ENCODE measurements around the gene GALR2. TPM values are rescaled to one million over a fixed set of nuclear protein-coding genes. Genes with fewer than 3 reads are reported as not detected.
A peak's percentile ranks its signal among the peaks of the same experiment; 100 is the strongest.

GALR2 gene
- total RNA-seq, 2 experiments from 2014 or later: 0.63 TPM; not detected in 1

- H3K4me2 ChIP-seq (ENCODE audit: low read length): no peak overlapping the region
- DNase-seq (ENCODE audit: low spot score): peak; percentile 36
- no TSS peak for BruUV-seq (replicated peaks)
- no peak overlapping the region for H3K27ac ChIP-seq (ENCODE audit: low read depth, low read length, poor library complexity, severe bottlenecking)
- TF ChIP-seq CTCF (conservative IDR thresholded peaks at IDR 0.05; ENCODE audit: low read length) (no peak), EZH2phosphoT487 (IDR thresholded peaks at IDR 0.05; ENCODE audit: borderline replicate concordance, low read depth, low read length) (no peak)
- CTCF ChIA-PET (ENCODE audit: unreplicated experiment): interaction anchor here (1.4 kb wide), 1 partner anchor 66 kb away, joined by 4 read pairs; no protein-coding TSS in a partner anchor
- no peak overlapping the region for H3K4me3 ChIP-seq (ENCODE audit: low read depth, low read length, poor library complexity, severe bottlenecking)
- H3K4me1 ChIP-seq (ENCODE audit: insufficient read depth, low read length, poor library complexity, severe bottlenecking): peaks cover 8% of the 10 kb centered on the region
- no peaks in the 10 kb centered on the region for H3K9me3 ChIP-seq (ENCODE audit: low read length)
- POLR2A ChIA-PET: interaction anchor here (0.7 kb wide), 1 partner anchor 65 kb away, joined by 3 read pairs; no protein-coding TSS in a partner anchor
- H2AFZ ChIP-seq (ENCODE audit: low read length): no peak overlapping the region
- peaks cover 29% of the 10 kb centered on the region for H3K36me3 ChIP-seq (ENCODE audit: insufficient read depth, low read length)
- intact Hi-C loops (cut with micrococcal nuclease; ENCODE audit: unreplicated experiment): no loop called here
- no peaks in the 10 kb centered on the region for H4K20me1 ChIP-seq (ENCODE audit: insufficient read depth, low read length)
- no peaks in the 10 kb centered on the region for H3K9me2 ChIP-seq (ENCODE audit: insufficient read depth, low read length)
- H3K79me2 ChIP-seq (ENCODE audit: insufficient read depth, low read depth, low read length): no peaks in the 10 kb centered on the region
Observed at GRCh38 chr17:76079956-76080767, 5.6 kb downstream of the GALR2 start.

GRCh38 chr17:76080768-76081287 lies 6.2 kb downstream of the GALR2 start:
- ChIA-PET POLR2A (no interaction called here), CTCF (ENCODE audit: unreplicated experiment) (interaction anchor here (1.4 kb wide), 1 partner anchor 66 kb away, joined by 4 read pairs; no protein-coding TSS in a partner anchor)
- TF ChIP-seq EZH2phosphoT487 (IDR thresholded peaks at IDR 0.05; ENCODE audit: borderline replicate concordance, low read depth, low read length): no peak
- TF ChIP-seq CTCF (conservative IDR thresholded peaks at IDR 0.05; ENCODE audit: low read length): no peak
- no peak overlapping the region for H3K27ac ChIP-seq (ENCODE audit: low read depth, low read length, poor library complexity, severe bottlenecking)
- no peak overlapping the region for H3K4me2 ChIP-seq (ENCODE audit: low read length)
- no peaks in the 10 kb centered on the region for H3K9me3 ChIP-seq (ENCODE audit: low read length)
- H3K4me1 ChIP-seq (ENCODE audit: insufficient read depth, low read length, poor library complexity, severe bottlenecking): peaks cover 8% of the 10 kb centered on the region
- H3K4me3 ChIP-seq (ENCODE audit: low read depth, low read length, poor library complexity, severe bottlenecking): no peak overlapping the region
- peaks cover 36% of the 10 kb centered on the region for H3K36me3 ChIP-seq (ENCODE audit: insufficient read depth, low read length)
- DNase-seq (ENCODE audit: low spot score): no peak
- H4K20me1 ChIP-seq (ENCODE audit: insufficient read depth, low read length): no peaks in the 10 kb centered on the region
- BruUV-seq (replicated peaks): no TSS peak
- H3K79me2 ChIP-seq (ENCODE audit: insufficient read depth, low read depth, low read length): no peaks in the 10 kb centered on the region
- H2AFZ ChIP-seq (ENCODE audit: low read length): no peak overlapping the region
- intact Hi-C loops (cut with micrococcal nuclease; ENCODE audit: unreplicated experiment): no loop called here
- no peaks in the 10 kb centered on the region for H3K9me2 ChIP-seq (ENCODE audit: insufficient read depth, low read length)
